GM19467 (cell line): ENCODE results near the gene GMDS.

Source experiments
- ATAC-seq: cut with Tn5 transposase; IDR thresholded peaks from one replicate; pipeline ENCODE4 v1.9.1; 2021; ENCODE audit warnings: mild to moderate bottlenecking, moderate library complexity; ENCODE audit not compliant: unreplicated experiment

The GMDS gene

GRCh38 chr6:1729133-1729749 is 516.2 kb downstream of the GMDS start:
- no peak for ATAC-seq

DNA sequence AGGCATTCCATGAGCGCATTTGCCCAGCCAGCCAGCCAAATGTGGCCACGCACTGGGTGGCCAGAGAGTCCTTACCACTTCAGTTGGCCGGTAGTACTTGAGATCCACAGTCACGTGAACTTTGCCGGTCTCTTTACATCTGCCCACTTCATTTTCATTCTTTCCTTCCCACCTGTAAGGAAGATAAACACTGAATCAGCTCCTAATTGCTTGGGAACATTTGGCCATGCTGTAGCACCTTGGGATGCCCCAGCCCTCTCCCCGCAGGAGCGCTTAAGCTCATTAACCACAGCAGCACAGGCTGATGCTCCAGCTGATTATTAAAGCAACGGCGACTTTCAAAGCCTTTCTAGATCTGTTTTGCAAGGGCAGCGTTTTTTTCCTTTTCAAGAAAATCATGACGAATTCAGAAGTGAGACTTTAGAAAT is 519.0 kb downstream of the GMDS start:
- no peak for ATAC-seq

GRCh38 chr6:1724616-1725015 is 520.8 kb downstream of the GMDS start:
- ATAC-seq, result no peak

- ATAC-seq, result no peak
These were observed 521.3 kb downstream of the GMDS start for GRCh38 chr6:1724124-1724523.

GRCh38 chr6:1722801-1723200 is 522.6 kb downstream of the GMDS start:
- ATAC-seq, result no peak

- no peak for ATAC-seq
These were observed 524.6 kb downstream of the GMDS start for GRCh38 chr6:1720620-1721322.

DNA sequence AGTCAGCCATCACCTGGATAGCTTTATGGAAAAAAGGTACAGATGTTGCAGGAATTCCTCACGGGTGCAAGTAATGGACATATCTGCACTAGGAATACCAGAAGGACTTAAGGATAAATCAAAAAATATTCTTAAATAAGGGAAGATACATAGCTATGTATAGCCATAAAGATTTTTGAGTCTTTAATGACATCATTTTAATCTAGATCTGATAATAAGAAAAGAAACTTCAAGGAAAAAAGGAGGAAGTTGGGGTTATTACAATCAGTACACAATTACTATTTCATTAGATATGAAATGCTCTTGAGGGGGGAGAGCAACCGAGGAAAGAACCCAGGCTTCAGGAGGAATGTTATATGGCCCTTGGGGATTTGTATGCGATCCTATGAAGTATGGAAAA is 525.5 kb downstream of the GMDS start:
- ATAC-seq, result no peak

DNA sequence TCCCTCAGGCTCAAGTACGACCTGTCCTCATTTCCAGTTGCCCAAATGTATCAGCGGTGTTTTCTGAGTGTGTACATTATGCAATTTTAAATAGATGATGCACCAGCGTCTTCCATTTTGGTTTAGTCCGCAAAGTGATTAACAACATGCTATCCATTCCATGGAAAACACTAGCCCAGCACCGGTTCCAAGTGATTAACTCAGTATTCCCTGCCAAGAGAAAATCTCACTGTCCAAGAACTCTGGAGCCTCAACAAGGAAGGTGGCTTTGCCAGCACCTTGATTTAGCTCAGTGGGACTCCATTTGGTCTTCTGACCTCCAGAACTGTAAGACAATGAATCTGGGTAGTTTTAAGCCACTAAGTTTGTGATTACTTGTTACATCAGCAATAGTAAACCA is 528.5 kb downstream of the GMDS start:
- ATAC-seq, result no peak

DNA sequence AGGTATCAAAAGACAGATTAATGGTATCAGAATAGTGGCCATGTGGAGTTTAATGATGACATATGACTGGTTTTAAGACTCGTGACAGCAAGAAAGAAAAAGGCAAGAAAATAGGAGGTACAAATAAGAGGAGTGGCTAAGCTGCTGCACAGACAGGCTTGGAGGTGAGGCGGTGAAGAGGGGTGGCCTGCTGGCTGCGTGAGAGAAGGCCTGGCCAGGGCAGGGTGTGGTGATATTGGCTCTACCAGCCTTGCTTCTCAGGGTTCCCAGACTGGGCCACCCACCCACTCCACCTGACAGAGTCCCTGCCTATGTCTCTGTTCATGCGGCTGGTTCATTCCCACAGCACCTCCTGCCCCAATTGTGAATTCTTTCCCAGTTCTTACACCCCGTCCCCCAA is 529.0 kb downstream of the GMDS start:
- no peak for ATAC-seq

DNA sequence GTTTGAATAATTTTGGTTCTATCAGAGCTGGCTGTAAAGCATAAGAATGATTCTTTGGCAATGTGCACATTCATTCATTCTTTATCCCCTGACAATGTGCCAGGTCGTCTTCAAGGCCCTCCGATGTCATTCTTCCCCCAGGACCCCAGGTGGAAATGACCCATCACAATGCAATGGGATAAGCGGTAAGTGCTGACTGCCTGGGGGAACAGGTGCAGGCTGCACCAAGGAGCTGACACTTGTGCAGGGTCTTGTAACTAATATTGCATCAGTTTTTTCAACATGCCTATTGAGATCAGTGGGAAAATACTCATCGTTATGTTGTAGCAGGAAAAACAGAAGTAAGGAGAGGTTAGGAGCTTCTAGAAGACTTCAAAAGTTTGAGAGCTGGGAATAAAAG is 530.1 kb downstream of the GMDS start:
- ATAC-seq, result no peak

- ATAC-seq, result no peak
These were observed 530.8 kb downstream of the GMDS start for GRCh38 chr6:1714654-1715053.

GRCh38 chr6:1713016-1713600 is 532.3 kb downstream of the GMDS start:
- no peak for ATAC-seq

GRCh38 chr6:1712451-1712850 is 533.0 kb downstream of the GMDS start:
- ATAC-seq, result no peak

DNA sequence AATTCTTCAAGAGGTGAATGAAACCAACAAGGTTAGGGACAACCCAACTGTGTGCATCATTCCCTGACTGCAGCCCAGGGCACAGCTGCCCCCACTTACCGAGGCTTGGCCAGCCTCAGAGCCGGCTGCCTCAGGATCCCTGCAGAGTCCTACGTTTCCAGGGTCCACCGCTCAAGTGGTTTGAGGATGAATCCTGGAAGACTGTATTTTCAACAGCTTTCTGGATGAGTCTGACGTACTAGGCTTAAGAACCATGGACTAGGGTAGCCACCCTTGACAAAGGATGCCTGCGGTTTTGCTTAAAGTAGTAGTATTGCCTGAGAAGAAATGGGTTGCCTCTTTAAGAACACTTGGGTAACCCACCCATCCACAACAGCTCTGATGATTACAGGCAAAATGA is 534.3 kb downstream of the GMDS start:
- ATAC-seq, result no peak

DNA sequence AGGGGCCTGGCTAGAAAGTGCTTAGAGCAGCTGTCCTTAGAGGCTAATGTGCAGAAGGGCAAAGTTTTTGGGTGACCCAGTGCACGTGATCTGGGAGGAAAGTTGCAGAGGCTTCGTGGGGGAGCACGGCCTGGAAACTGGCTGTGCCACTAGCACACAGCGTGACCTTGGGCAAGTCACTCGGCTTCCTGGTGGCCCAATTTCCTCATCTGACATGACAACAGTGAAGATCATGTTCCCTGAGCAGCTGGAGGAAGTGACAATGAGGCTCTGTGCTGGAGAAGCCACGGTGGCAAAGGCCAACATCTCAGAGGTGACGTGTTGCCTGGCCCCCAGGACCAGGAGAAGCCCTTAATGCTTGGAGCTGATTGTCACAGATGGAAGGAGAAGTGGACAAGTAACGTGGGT is 536.2 kb downstream of the GMDS start:
- no peak for ATAC-seq

- ATAC-seq, result no peak
These were observed 536.6 kb downstream of the GMDS start for GRCh38 chr6:1708820-1709219.

DNA sequence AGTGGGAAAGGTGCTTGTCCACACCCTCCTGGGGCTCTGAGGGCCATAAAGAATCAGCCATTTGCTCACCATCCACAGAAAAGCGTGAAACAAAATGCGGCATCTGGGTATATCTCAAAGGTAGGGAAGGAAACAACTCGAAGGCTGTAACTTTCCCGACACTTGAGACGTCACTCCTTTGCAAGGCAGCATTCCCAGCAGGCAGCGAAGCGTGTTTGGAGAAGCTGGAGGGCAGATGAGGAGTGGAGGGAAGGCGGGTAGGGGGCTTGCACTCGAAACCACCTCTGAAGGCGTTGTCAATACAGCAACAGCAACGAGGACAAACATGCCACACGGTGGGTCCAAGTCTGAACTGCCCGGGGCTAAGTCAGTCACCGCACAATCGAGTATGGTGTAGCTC is 537.3 kb downstream of the GMDS start:
- ATAC-seq, result no peak

GRCh38 chr6:1705630-1706029 is 539.8 kb downstream of the GMDS start:
- no peak for ATAC-seq

DNA sequence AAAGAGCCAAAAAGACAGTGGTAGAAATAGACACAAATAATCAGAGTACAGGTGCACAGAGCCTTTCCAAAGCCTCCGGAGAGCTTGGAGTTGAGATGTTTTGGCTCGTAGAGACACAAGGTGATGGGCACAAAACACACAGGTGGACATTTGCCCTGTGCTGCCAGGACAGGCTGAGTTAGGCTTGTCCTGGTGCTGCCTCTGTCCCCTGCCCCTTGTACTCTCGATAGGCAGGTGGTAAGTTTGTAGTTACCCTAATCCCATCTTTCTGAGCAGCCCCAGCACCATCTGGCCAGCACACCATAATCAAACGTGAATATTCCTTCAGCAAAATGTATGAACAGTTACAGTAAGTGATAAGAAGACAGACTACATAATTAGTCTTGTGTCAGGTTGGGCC is 540.2 kb downstream of the GMDS start:
- ATAC-seq, result no peak

DNA sequence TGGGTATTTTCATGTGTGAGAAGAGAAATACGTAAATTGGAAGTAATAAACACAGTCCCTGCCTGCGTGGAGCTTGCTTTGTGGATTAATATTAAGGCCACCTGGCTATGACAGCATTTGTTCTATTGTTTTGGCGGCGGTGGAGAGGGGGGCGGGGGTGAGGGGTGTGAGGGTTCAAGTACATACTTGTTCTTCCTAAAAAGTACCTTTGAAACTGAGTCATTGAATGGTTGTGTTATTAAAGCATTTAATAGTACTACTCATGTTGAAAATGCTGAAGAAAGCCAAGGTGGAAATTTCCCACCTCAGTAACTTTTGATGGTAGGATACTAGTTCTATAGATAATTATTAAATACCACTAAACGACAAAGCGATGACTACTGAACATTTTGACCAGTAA is 540.7 kb downstream of the GMDS start:
- ATAC-seq, result no peak

GRCh38 chr6:1703923-1704322 is 541.5 kb downstream of the GMDS start:
- no peak for ATAC-seq

DNA sequence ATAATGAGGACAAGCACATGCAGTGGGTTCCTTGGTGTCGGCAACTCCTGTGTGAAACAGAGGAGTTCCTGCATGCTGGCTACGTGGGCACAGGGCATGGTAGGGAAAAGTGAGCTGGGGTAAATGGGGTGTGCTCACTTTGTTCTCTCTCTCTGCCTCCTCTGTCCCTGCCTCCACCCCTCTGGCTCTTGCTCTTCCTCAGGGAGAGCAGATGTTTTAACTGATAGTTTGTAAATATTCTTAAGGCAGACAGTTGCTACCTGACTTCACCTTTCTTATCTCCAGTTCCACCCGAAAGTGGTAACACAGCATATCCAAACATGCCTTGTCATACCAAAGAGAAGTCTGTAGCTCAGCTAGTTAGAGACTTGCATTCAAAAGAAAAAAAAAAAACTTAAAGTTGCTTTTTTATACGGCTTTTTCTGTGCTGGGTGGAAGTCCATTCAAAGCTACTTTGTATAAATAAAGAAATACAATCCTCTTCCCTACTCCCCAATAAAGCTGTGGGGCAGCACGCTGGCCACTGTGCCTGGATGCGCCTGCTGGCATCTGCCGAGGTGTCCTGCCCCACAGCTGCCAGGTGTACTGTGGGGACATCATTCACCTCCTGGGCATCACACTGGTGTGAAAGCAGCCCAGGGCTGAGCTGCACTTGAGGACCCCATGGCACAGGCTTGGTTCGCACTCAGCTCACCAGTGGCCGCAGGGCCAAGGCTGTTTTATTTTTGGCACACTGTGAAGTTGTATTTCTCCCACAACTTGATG is 542.1 kb downstream of the GMDS start:
- ATAC-seq, result no peak
